Testis (tissue), 2 donors: ENCODE measurements around the gene C19orf81.

Source experiments
- POLR2A ChIP-seq: fragments of 450-650 bp; IDR thresholded peaks from one replicate; pipeline ENCODE4 v1.6.1; 2017; ENCODE audit warnings: antibody characterized with exemption, mild to moderate bottlenecking, moderate library complexity
- TF ChIP-seq, protein P1 (sequence below), 3 experiments: fragments of 450-650 bp in 2 of 3; fragments of 200-600 bp in 1 of 3; sonication (generic) in 1 of 3; IDR thresholded peaks; one replicate each; pipeline ENCODE4 v1.5.1; 2016 to 2019; ENCODE audit warnings: antibody characterized with exemption in 3 of 3, mild to moderate bottlenecking in 2 of 3, moderate library complexity in 1 of 3

DNA sequence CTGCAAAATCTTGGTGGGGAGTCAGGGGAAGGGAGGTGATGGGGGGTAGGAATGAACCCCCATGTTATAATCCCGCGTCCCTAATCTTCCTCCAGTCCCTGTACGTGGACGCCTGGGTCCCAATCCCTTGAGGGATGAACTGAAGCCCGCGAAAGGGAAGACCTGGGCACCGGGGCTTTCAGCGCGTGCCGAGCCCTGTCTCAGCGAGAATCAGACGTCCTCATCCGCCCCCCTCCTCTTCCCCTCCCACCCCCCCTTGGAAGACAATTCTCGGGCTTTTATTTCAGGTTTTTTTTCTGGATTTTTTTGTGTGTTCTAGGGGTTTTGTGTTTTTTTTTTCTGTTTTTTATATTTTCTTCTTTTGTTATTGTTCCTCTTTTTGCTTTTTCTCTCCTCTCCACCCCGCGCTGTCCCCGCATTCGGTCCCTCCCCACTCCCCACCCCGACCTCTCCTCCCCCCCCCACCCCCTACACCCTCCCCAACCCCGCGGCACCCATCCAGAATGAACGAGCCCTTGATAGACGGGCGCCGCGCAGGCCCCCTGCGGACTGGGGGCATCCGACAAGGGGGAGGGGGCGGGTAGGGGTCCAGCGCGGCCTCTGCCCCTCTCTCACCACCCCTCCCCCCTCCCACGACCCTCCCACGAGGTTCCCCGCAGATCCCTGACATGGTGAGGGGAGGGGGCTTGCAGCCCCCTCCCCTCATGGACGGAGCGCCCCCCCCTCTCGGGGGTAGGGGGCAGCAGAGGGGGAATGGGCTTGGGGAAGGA, 10.3 kb downstream of the C19orf81 start:
- TF ChIP-seq, protein P1, sequence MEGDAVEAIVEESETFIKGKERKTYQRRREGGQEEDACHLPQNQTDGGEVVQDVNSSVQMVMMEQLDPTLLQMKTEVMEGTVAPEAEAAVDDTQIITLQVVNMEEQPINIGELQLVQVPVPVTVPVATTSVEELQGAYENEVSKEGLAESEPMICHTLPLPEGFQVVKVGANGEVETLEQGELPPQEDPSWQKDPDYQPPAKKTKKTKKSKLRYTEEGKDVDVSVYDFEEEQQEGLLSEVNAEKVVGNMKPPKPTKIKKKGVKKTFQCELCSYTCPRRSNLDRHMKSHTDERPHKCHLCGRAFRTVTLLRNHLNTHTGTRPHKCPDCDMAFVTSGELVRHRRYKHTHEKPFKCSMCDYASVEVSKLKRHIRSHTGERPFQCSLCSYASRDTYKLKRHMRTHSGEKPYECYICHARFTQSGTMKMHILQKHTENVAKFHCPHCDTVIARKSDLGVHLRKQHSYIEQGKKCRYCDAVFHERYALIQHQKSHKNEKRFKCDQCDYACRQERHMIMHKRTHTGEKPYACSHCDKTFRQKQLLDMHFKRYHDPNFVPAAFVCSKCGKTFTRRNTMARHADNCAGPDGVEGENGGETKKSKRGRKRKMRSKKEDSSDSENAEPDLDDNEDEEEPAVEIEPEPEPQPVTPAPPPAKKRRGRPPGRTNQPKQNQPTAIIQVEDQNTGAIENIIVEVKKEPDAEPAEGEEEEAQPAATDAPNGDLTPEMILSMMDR (IDR thresholded peaks at IDR 0.05): no peak
- TF ChIP-seq POLR2A: no peak
